HFFc6 (cell line): ENCODE data around the gene DPP6. TPM values are rescaled to one million over a fixed set of nuclear protein-coding genes. Genes with fewer than 3 reads are reported as not detected.

Experiments
- DNase-seq: peaks from one replicate; pipeline ENCODE4 v3.0.0-alpha.2; 2018
- H3K27ac Mint-ChIP-seq: 2 replicates; pipeline ENCODE4 v1.8.0; 2020; ENCODE audit warnings: mild to moderate bottlenecking, mixed read lengths
- H3K27me3 Mint-ChIP-seq: 2 replicates; pipeline ENCODE4 v1.8.0; 2021; ENCODE audit warnings: mild to moderate bottlenecking, moderate library complexity, mixed read lengths; ENCODE audit not compliant: insufficient read depth
- H3K36me3 Mint-ChIP-seq: 2 replicates; pipeline ENCODE4 v1.8.0; 2021; ENCODE audit warnings: low read depth, mixed read lengths
- H3K4me1 Mint-ChIP-seq: 2 replicates; pipeline ENCODE4 v1.8.0; 2020; ENCODE audit warnings: low read depth, mixed read lengths
- H3K4me3 Mint-ChIP-seq: 2 replicates; pipeline ENCODE4 v1.8.0; 2020; ENCODE audit warnings: mild to moderate bottlenecking, moderate library complexity, mixed read lengths
- H3K9me3 Mint-ChIP-seq: 2 replicates; pipeline ENCODE4 v1.8.0; 2020; ENCODE audit warnings: mild to moderate bottlenecking, mixed read lengths
- total RNA-seq, 6 experiments: library from RNA; stranded (reverse); fragmentation: NEBNext Ultra II Directional; extraction: Animal tissue kit (Norgen Biotek cat#: 25700); gene quantifications; 2 replicates in 1 of 6; 3 replicates in 5 of 6; pipeline ENCODE4 v1.2.3, GENCODE V29; 2021
- TF ChIP-seq, protein P1 (sequence below): fragments of 200-600 bp; sonication (generic); IDR thresholded peaks from 2 replicates; pipeline ENCODE4 v1.5.0; 2021; ENCODE audit warnings: antibody characterized with exemption, mild to moderate bottlenecking

Gene DPP6
- total RNA-seq, 6 experiments from 2014 or later: not detected

DNA sequence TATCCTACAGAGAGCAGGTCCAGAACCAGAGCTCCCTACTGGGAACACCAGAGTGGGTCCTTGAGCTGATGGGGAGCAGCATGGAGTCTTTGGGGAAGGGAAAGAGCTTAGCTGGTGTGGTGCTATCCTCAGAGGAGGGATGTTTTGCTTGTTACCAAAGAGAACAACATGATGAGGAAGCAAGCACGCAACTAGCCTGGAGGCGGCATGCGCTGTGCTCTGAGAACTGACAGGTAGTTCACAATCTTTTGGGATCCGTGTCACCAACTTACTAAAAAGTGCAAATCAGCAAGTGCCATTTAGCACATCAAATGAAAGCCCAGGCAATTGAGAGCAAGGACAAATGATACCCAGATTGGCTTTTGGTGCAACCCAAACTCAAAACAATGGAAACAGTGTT lies 257.9 kb downstream of the DPP6 start:
- Mint-ChIP-seq H3K4me1 (no peaks in the 10 kb centered on the region), H3K36me3 (0 out of 2 replicates have a peak, but pooled peaks cover 4% of the 10 kb centered on the region), H3K9me3 (peaks cover 65% of the 10 kb centered on the region), H3K27ac (no peak overlapping the region), H3K4me3 (no peak overlapping the region), H3K27me3 (no peaks in the 10 kb centered on the region)
- TF ChIP-seq, protein P1, sequence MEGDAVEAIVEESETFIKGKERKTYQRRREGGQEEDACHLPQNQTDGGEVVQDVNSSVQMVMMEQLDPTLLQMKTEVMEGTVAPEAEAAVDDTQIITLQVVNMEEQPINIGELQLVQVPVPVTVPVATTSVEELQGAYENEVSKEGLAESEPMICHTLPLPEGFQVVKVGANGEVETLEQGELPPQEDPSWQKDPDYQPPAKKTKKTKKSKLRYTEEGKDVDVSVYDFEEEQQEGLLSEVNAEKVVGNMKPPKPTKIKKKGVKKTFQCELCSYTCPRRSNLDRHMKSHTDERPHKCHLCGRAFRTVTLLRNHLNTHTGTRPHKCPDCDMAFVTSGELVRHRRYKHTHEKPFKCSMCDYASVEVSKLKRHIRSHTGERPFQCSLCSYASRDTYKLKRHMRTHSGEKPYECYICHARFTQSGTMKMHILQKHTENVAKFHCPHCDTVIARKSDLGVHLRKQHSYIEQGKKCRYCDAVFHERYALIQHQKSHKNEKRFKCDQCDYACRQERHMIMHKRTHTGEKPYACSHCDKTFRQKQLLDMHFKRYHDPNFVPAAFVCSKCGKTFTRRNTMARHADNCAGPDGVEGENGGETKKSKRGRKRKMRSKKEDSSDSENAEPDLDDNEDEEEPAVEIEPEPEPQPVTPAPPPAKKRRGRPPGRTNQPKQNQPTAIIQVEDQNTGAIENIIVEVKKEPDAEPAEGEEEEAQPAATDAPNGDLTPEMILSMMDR: no peak
- DNase-seq: no peak

DNA sequence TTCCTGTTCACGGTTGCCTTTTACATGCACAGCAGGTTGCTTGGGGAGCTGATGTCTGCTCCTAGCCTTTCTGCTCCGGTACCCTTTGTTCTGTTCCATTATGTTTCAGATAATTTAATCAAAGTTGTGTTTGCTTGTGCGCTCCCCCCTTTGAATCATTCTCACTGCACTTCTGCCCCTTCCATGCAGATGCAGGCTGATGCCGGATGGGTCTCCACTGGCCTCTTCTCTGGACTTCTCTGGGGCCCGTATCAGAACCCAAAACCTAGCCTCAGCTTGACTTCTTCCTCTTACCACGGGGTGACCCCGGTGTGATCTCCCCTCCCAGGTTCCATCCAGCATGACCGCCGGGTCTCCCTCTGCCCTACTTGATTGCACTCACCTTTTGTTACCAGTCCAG lies 272.0 kb downstream of the DPP6 start:
- no peaks in the 10 kb centered on the region for H3K36me3 Mint-ChIP-seq
- peaks cover 51% of the 10 kb centered on the region for H3K9me3 Mint-ChIP-seq
- H3K27ac Mint-ChIP-seq: no peak overlapping the region
- H3K4me1 Mint-ChIP-seq: no peaks in the 10 kb centered on the region
- no peaks in the 10 kb centered on the region for H3K27me3 Mint-ChIP-seq
- DNase-seq: no peak
- TF ChIP-seq, protein P1: no peak
- no peak overlapping the region for H3K4me3 Mint-ChIP-seq

DNA sequence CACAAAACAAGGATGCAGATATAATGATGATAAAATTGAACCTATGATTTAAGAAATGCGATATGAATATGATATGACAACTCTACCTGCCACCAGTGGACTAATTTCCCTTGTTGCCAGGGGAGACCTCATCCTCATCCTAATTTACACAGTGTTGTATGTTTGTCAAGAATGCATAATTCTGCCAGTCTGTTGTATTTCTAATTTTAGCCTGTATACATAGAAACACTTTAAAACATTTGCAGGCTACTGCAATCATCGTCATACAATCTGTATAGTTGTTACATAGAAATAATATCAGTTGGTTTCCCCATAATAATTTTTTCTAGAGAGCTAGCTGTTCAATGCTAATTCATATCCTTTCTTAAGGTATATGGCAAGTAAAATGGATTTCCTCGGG lies 274.2 kb downstream of the DPP6 start:
- H3K27ac Mint-ChIP-seq: no peak overlapping the region
- DNase-seq: no peak
- H3K36me3 Mint-ChIP-seq: no peaks in the 10 kb centered on the region
- TF ChIP-seq, protein P1: no peak
- H3K27me3 Mint-ChIP-seq: no peaks in the 10 kb centered on the region
- H3K4me3 Mint-ChIP-seq: no peak overlapping the region
- no peaks in the 10 kb centered on the region for H3K4me1 Mint-ChIP-seq
- H3K9me3 Mint-ChIP-seq: peaks cover 60% of the 10 kb centered on the region

DNA sequence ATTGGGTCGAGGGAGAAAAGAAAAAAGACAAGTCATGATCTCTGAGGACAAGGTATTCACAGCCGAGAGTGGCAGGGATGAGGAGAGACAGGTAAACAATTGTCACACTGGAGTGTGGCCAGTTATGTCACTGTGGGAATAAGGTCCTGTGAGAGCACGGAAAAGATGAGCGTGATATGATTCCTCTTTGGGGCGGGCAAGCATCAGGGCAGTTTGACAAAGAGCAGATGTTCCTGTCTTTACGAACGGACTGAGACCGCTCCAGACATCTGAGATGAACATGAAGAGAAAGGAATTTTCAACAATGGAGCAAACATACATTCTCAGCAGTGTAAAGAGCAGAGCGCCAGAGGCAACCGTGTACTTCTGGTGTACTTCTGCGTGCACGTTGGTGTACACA lies 278.1 kb downstream of the DPP6 start:
- Mint-ChIP-seq H3K4me1 (no peaks in the 10 kb centered on the region), H3K4me3 (no peak overlapping the region), H3K9me3 (peaks cover 73% of the 10 kb centered on the region), H3K27ac (no peak overlapping the region), H3K36me3 (peaks cover 6% of the 10 kb centered on the region; the same call in 1 of the 2 replicates), H3K27me3 (peaks cover 2% of the 10 kb centered on the region; the same call in 1 of the 2 replicates)
- TF ChIP-seq, protein P1: no peak
- DNase-seq: no peak

DNA sequence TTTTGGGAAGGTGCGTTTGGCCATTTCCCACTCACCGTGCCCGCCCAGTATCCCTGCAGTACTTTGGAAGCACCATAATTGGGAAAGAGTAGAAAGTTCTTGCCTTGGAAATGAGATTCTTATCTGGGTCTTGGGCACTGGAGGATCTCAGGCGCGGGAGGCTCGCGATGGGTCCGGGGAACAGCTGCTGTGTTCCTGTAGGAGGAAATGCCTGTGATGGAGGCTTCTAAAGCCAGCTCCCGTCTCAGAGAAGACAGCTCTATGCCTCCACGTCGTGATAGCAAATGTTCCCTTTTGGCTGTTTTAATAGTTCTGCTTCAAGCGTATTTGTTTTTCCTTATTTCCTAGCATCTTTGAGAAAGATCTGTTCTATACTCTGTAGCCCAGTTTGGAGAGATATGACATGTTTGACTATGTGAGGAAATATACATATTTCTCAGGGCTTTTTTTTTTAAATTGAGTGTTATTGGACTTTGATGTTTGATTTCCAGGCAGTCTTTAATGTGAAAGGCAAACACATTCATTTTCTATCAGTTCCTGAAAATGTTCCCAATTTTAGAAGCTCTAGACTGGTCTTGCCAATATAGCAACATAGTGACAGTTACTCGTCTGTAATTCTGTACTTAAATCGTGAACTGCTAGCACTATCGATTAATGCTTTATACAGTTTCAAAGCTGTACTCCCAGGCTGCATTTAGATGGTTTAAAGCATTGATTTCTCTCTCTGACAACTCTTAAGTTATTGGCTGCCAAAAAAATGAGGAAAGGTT lies 280.8 kb downstream of the DPP6 start:
- no peak for DNase-seq
- Mint-ChIP-seq H3K36me3 (peaks cover 10% of the 10 kb centered on the region; the same call in 1 of the 2 replicates), H3K27ac (no peak overlapping the region), H3K9me3 (peaks cover 86% of the 10 kb centered on the region), H3K4me1 (no peaks in the 10 kb centered on the region), H3K4me3 (no peak overlapping the region), H3K27me3 (peaks cover 2% of the 10 kb centered on the region; the same call in 1 of the 2 replicates)
- TF ChIP-seq, protein P1: no peak
